GM06990 (cell line): Measurements from ENCODE around the gene GLP2R.

Source experiments
- DNase-seq: peaks from one replicate; pipeline ENCODE4 v3.0.0-alpha.2; 2011; ENCODE audit not compliant: insufficient read length; ENCODE audit errors: extremely low read depth
- H3K27me3 ChIP-seq: replicated peaks from 2 replicates; pipeline ENCODE4 v1.6.0; 2011; ENCODE audit warnings: low read length; ENCODE audit not compliant: control insufficient read depth, insufficient read depth
- H3K36me3 ChIP-seq: 2 replicates; pipeline ENCODE4 v1.5.1; 2011; ENCODE audit warnings: low read length; ENCODE audit not compliant: control insufficient read depth, insufficient read depth
- H3K4me3 ChIP-seq: replicated peaks from 2 replicates; pipeline ENCODE4 v1.5.1; 2011; ENCODE audit warnings: low read depth, mild to moderate bottlenecking, control low read depth, low read length
- TF ChIP-seq, protein P1 (sequence below): IDR thresholded peaks from 2 replicates; pipeline ENCODE4 v1.5.1; 2011; ENCODE audit warnings: low read length, control low read depth, mild to moderate bottlenecking, inconsistent platforms; ENCODE audit not compliant: insufficient read depth, poor library complexity, severe bottlenecking

Gene GLP2R

DNA sequence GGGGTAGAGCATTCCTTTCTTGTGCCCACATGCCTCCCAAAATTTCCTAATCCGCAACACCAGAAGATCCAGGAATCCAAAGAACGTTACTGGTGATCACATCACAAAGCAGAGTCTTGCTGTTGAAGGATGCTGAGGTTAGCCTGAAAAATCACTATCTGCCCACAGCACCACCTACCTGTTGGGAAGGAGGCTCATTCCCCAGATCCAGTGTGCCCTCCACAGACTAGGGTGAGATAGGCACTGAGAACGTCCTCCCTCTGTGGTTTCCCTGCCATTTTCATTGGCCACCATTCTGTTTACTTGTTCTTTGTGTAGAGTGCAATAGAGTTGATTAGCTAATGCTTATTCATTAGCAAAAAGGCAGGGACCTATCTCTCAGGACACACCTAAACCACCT lies 49.0 kb downstream of the GLP2R start:
- TF ChIP-seq, protein P1, sequence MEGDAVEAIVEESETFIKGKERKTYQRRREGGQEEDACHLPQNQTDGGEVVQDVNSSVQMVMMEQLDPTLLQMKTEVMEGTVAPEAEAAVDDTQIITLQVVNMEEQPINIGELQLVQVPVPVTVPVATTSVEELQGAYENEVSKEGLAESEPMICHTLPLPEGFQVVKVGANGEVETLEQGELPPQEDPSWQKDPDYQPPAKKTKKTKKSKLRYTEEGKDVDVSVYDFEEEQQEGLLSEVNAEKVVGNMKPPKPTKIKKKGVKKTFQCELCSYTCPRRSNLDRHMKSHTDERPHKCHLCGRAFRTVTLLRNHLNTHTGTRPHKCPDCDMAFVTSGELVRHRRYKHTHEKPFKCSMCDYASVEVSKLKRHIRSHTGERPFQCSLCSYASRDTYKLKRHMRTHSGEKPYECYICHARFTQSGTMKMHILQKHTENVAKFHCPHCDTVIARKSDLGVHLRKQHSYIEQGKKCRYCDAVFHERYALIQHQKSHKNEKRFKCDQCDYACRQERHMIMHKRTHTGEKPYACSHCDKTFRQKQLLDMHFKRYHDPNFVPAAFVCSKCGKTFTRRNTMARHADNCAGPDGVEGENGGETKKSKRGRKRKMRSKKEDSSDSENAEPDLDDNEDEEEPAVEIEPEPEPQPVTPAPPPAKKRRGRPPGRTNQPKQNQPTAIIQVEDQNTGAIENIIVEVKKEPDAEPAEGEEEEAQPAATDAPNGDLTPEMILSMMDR = no peak
- DNase-seq = no peak
- no peaks in the 10 kb centered on the region for H3K36me3 ChIP-seq
- H3K27me3 ChIP-seq = peaks cover 1% of the 10 kb centered on the region
- no peak overlapping the region for H3K4me3 ChIP-seq

GRCh38 chr17:9875441-9875840 lies 49.7 kb downstream of the GLP2R start:
- H3K36me3 ChIP-seq = no peaks in the 10 kb centered on the region
- TF ChIP-seq, protein P1 = no peak
- peaks cover under 1% of the 10 kb centered on the region; the same call in 1 of the 2 replicates for H3K27me3 ChIP-seq
- H3K4me3 ChIP-seq = no peak overlapping the region
- DNase-seq = no peak

GRCh38 chr17:9878356-9878755 lies 52.6 kb downstream of the GLP2R start:
- no peak for DNase-seq
- TF ChIP-seq, protein P1 = no peak
- Histone ChIP-seq H3K27me3 (no peaks in the 10 kb centered on the region), H3K4me3 (no peak overlapping the region), H3K36me3 (no peaks in the 10 kb centered on the region)

DNA sequence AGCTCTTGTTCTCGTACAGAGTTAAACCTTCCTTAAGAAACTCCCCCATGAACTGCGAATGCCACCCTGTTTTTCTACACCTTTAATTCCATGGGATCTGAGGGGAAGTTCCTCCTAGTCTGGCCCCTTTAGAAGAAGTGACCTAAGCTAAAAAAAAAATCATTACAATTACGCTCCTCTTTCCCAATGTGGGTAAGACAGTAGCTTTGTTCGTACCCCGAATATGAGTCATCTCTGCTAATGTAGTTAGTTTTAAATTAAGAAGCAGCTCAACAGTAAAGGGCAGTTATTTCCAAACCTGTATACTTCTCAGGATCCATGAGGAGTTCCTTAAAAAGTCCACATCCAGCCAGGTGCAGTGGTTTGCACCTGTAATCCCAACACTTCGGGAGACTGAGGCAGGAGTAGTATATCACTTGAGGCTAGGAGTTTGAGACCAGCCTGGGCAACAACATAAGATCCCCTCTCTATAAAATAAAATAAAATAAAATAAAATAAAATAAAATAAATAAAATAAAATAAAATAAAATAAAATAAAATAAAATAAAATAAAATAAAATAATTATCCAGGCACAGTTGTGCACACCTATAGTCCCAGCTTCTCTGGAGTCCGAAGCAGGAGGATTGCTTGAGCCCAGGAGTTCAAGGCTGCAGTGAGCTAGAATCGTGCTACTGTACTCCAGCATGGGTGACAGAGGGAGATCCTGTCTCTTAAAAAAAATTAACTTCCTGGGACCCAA lies 53.2 kb downstream of the GLP2R start:
- no peak for DNase-seq
- no peak overlapping the region for H3K4me3 ChIP-seq
- H3K36me3 ChIP-seq = no peaks in the 10 kb centered on the region
- TF ChIP-seq, protein P1 = no peak
- no peaks in the 10 kb centered on the region for H3K27me3 ChIP-seq

DNA sequence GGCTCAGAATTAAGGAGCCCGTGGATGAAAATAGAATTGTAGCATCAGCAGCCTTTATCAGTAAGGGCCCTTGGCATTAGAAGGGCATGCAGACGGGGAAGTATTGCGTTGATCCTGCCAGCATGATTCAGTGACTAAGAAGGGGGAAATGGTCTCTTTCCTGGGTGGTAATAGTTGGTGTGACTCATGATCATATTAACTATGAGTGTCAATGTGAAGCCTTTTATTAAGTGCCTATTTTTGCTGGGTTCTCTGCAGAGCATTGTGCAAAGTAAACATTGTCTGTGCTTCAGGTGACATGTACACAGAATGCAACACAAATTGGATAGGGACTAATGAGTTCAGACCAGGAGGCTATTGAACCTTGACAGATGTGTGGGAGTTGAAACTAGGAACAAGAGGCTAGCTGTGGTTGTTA lies 54.9 kb downstream of the GLP2R start:
- H3K36me3 ChIP-seq = no peaks in the 10 kb centered on the region
- H3K4me3 ChIP-seq = no peak overlapping the region
- TF ChIP-seq, protein P1 = no peak
- H3K27me3 ChIP-seq = no peaks in the 10 kb centered on the region
- DNase-seq = peak; percentile 25
